HG02981 (cell line): ENCODE data around the gene RTL1.

Source experiments
- ATAC-seq: cut with Tn5 transposase; IDR thresholded peaks from one replicate; pipeline ENCODE4 v1.9.1; 2021; ENCODE audit warnings: mild to moderate bottlenecking, moderate library complexity; ENCODE audit not compliant: unreplicated experiment

RTL1 gene

DNA sequence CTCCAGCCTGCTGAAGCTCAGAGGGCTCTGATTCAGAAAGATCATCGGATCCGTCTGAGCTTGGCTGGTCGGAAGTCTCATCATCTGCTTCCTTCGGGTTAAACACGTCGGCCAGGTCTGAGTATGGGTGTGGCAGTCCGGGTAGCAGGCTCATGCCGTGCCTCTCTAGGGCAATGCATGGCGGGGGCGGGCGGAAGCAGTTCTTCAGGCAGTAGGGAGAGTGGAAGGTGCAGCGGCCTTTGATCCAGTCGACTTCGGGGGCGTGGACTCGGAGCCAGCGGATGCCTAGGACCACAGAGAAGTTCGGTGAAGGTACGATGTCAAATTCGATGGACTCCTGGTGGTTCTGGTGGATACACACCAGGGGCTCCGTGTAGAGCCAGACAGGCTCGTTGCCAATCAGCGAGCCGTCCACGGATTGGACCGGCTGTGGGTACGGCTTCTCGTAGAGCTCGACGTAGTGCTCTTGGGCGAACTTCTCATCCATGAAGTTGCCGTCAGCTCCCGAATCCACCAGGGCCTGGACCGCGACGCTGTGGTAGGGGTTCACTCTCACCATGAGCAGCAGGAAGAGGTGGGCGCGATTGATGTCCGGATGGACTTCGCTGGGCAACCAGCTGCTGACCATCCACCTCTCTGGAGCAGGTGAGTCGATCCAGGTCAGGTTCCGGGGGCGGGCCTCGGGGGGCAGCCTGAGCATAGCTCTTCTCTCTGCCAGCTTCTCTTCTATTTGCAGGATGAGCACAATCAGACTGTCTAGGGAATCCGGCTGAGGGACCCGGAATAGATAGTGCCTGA, 20.3 kb downstream of the RTL1 start:
- ATAC-seq, result no peak

DNA sequence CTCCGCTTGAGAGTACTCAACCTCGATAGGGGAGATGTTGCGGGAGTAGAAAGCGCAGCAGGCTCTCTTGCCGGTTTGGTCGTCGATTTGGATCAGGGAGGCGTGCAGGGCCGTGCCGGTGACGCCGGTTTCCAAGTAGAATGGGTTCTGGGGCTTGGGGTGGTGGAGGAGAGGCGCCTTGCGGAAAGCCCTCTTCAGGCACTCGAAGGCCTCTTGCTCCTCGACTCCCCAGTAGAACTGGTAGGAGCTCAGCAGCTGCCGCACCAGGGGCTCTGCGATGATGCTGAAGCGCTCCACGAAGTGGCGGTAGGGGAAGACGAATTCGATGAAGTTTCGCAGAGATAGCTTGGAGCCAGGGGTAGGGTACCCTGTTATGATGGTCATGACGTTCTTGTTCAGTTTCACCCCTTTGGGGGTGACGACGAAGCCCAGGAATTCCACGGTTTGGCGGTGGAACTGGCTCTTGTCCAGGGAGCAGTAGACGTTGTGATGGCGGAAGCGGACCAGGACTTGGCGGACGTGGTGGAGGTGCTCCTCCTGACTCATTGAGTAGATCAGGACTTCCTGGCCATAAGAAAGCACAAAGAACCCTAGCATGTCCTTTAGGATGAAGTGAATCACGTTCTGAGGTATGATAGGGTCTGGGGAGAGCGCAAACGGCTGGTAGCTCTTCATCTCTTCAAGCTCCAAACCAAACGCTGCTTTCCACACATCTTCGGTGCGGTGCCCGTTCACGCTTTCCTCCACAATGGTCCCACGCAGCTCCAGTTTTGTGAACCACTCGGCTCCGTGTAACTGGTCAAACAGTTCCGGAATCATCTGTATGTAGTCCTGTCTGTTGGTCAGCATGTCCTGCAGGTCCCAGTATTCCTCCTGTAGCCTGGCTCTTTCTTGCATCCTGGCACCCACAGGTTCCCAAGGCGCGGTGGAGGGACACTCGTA, 21.2 kb downstream of the RTL1 start:
- no peak for ATAC-seq

DNA sequence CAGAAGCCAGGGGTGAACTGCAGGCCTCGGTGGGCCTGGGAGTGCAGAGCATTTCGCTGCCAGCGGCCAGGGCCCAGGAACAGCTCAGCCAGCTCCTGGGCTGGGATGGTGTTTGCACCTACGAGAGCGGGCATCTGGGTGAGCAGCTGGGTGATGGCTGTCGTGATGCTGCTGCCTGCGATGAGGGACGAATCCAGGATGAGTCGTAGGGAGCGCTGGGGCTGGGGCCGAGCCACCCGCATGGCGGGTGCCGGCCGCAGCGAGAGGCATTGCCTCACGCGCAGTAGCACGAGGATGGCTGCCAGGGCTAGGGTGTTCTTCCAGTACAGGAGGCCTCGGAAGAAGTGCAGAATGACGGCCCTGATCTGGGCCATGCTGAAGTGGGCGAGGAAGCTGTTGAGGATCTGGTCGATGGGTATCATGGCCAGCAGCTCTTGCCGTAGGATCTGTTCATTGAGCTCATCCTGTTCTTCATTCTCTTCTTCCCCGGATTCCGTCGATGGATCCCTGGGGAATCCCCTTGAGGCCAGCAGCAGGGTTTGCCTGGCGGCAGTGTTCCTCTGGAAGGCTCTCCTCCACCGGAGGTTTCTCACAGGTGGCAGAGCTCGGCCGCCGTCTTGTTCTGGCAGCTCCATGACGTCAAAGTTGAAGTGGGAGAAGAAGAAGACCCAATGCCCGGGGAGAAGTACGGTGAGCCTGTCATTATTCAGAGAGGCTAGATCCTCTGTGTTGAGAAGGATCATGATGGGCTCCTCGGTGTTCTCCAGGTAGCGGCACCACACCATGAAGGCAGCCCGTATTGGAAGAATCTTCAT, 22.1 kb downstream of the RTL1 start:
- ATAC-seq, result no peak

DNA sequence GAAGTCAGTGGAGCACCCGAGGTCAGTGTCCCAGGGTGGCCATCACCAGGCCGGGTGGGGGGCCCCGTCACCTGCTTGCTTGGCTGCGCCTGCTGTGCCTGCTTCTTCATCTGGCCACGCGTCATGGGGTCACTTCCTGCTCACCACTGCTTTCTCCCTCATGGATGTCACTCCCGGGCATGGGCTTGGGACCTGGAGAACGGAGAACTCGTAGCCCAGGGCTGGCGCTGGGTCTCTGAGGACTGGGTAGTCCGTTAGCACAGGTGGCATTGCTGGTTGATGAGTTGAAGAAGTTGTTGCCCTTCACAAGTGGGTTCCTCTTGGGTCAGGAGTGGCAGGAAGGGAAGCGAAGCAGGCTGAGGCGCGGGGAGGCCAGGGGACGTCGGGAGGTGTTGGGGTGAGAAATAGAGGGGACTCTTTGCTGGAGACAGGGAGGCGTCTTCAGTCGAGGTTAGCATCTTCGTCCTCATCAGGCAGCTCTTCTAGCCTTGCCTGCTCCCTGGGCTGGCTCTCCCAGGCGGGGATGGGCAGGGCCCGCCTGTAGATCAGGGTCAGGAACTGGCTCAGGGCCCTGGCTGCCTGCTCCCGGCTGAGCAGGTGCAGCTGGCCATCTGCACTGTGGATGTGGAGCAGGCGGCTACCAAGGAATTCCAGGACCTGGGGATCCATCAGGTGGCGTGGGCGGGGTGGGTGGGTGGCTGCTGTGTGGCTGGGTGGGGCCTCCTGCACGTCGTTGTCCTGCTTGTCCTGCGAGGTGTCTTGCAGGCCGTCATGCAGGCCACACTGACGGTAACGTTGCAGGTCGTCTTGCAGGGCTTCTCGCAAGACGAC, 23.0 kb downstream of the RTL1 start:
- ATAC-seq, result no peak

DNA sequence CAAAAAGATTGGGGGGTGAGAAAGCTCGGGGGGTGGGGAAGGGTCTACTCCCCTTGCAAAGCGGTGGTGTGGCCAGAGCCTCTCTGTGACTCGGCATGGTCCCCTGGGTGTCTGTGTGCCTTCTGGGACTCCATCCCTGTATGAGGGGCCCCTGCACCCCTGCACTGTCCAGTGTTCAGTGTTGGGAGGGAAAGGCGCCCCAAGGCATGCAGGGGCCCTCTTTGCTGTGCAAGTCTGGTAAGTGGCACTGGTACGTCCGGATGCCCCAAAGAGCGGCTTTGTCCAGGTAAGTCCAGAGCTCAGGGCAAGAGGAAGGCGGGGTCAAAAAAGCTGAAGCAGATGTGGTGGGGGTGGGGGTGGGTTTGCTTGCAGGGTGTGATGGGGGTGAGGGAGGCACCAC, 23.7 kb downstream of the RTL1 start:
- no peak for ATAC-seq

DNA sequence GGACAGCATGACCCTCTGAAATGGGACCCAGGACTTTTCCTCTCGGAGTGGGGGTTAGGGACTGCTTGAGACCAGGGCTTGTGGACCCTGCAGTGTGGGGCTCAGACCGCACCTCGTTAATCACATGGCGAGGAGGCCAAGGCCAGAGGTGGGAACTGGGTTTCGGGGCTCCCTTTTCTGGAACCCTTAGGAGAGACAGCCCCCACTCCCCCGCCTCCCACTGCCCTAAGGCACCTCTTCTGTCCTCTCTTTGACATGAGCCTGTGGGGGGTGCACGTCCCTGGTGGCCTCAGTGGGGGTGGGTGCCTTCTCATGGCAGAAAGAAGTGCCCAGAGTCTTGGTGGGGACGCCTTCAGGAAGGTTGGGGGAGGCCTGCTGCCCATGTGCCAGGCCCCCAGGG, 24.3 kb downstream of the RTL1 start:
- ATAC-seq, result no peak

DNA sequence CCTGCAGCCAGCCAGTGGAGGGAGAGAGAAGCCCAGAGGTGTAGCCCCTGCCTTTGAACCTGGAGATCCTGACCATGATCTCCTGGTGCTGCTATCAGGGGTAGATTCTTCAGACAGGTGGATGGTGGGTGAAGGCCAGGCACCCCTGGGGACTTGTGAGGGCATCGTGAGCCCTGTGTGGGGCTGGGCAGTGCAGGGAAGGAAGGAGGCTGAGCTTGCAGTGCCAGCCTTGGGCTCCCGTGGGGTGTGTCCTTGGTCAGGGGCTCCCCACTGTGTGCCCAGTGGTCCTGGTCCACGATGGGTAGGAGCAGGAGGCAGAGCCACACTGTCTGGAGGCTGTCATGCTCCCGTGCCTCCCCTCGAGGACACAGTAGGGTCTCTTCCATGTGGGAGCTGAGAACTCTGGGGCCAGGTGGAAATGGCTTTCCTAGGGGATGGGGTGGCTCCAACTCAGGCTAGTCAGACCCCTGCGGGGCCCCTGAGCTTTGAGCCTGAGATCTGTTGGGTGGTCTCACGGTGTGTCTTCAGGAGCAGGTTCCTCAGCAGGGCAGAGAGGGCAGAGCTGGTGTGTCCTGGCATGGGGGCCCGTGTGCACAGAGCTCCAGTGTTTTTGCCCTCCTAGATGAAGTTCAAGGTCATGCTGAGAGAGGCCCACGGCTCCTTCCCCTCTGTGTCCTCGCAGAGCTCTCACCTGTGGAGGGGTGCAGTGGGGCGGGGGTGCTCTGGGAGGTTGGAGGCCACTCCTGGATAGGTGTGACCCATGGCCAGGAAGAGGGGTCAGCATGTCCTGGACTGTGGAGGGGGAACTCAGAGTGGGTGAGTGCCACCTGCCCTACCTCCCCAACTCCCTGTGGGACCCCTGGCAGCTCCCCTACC, 25.0 kb downstream of the RTL1 start:
- ATAC-seq, result no peak

DNA sequence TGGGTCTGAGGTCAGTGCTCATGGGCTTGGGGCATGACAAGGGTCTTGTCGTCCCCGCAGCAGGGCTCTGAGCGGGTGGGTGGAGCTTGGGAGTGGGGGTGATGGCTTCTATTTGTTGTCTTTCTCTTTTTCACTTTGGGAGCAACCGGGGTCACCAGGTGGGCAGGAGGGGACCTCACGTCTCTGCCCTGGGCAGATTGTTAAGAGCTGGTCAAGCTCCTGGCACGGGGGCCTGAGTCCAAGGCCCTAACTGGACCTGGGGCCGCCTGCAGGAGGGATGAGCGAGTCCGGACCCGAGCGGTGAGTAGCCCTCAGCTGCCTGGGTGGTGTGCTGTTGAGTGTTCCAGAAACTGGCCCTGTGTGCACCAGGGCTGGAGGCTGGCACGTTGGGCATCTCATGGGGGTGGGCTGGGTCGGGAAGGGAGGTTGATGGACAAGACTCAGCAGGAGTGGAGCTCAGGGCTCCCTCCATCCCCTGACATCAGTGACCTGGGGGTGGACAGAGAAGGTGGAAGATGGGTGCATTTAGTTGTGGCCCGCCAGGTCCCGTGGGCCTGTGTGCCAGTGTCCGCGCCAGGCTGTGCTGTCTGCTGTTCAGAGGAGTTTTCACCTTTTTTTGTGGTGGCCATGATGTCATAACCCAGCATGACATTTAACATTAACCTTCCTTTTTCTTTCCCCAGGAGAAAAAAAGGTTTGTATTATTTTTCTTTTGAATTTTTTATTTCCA, 27.5 kb downstream of the RTL1 start:
- ATAC-seq, result no peak

DNA sequence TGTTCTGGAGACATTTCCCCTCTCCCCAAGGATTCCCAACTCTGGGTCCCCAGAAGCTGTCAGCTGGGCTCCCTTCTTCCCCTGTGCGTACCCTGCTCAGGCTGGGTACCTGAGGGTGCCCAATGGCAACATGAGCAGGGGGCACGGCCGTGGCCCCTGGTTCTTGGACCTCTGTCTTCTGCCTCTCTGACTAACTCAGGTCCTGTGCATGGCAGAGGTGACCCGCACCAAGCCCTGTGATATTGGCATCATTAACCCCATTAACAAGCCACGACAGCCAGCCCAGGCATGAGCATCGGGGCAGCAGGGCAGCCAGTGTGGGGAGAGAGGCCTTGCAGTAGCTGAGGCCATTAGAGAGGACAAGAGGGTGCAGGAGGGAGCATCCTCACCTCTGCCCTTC, 28.4 kb downstream of the RTL1 start:
- ATAC-seq, result no peak

DNA sequence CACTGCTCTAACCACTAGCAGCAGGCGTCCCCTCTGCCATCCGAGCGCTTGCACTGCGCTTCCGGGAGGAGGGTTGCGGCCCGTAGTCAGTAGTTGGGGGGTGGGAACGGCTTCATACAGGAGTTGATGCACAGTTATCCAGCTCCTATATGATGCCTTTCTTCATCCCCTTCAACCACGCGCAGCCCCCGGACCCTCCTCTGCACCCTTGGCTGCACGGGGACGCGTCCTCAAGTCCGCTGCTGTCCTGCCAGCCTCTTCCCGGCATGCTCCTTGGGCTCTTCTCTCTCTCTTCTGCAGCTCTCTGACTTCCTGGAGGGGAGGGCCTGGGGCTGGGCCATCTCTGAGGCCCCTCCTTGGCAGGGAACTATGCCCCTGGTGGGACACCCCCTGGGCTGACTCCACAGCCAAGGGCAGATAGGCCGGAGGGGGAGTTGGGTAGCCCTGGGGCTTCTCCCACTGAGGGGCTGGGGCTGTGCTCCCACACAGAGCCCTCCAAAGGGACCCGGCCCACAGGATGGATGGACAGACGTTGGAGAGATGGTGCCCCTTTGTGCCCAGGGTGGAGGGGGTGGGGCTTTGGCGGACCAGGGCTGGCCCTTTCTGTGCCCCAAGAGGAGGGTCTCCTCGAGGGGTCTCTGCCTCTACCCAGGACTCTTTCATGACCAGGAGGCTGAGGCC, 29.0 kb downstream of the RTL1 start:
- ATAC-seq, result no peak

DNA sequence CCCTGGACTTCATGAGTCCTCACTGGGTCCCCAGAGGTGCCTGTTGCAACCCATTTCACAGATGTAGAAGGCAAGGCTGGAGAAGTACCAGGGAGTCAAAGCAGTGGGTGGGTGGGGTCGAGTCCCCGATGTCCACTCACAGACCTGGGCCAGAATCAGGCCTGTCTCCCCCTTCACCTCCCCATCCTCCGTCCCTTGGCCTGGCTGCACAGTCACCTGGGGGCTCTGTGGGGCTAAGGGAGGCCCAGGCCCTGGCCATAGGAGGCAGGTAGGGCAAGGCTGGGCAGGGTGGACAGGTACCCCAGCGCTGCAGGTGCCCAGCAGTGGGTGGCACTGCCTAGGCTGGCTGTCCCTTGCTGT, 29.5 kb downstream of the RTL1 start:
- no peak for ATAC-seq

DNA sequence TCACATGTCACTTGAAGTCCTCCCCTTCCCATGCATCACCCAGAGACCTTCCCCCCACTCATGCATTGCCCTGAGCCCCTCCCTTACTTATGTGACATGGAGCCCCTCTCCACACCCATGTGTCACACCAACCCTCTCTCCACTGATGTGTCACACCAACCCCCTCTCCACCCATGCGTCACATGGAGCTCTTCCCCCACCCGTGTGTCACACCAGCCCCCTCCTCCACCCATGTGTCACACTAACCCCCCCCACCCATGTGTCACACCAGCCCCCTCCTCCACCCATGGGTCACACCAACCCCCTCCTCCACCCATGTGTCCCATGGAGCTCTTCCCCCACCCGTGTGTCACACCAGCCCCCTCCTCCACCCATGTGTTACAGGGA, 30.4 kb downstream of the RTL1 start:
- no peak for ATAC-seq

DNA sequence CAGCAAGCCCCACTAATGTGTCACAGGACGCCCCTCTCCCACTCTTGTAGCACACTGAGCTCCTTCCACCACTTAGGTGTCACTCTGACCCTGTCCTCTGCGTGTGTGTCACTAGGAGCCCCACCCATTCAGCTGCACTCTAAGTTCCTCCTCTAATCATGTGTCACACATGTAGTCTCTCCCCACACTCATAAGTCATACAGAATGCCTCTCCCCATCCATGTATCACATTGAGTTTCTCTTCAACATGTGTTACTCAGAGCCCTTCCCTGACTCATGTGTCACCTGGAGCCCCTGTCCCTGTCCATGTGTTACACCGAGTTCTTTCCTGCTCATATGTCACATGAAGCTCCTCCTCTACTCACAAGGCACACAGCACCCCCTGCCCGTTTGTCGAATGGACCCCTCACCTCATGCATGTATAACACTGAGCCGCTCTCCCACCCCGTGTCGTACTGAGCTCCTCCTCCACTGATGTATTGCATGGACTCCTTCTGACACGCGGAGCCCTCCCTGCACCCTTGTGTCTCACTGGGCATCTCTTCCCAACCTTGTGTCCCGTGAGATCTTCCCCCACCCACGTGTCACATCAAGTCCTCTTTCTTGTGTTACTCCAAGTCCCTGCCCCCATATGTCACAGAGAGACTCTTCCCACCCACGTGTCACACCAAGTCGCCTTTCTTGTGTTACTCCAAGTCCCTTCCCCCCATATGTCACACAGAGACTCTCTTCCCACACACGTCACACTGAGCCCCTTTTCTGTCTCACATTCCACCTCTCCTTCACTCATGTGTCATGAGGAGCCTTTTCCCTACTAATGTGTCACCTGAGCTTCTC, 31.0 kb downstream of the RTL1 start:
- no peak for ATAC-seq

DNA sequence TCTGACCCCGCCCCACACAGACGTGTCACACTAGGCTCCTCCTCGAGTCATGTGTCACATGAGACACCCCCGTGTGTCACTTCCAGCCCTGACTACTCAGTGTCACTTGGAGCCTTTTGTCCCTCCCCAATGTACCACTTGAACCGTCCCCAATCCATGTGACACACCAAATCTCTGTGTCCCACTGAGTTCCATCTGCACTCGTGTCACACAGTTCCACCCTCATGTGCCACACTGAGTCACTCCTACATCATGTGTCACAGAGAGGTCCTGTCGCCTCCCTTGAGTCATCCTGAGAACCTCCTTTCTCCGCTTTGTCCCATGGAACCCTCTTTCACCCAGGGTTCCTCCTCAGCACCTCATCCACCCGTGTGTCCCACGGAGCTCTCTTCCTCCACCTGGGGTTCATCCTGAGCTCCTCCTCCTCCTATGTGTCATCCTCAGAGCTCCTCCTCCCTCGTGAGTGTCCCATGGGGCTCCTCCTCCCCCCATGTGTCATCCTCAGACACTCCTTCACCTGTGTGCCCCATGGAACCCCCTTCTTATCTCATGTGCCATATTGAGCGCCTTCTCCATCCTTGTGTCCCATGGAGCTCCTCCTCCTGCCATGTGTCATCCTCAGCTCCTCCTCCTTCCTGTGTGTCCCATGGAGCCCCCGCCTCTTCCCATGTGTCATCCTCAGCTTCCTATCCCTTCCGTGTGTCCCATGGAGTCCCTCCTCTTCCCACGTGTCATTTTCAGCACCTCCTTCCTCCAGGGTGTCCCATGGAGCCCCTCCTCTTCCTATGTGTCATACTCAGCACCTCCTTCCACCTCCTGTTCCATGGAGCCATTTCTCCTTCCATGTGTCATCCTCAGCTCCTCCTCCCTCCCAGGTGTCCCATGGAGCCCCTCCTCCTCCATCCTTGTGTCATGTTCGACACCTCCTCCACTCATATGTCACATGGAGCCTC, 32.0 kb downstream of the RTL1 start:
- ATAC-seq, result no peak

DNA sequence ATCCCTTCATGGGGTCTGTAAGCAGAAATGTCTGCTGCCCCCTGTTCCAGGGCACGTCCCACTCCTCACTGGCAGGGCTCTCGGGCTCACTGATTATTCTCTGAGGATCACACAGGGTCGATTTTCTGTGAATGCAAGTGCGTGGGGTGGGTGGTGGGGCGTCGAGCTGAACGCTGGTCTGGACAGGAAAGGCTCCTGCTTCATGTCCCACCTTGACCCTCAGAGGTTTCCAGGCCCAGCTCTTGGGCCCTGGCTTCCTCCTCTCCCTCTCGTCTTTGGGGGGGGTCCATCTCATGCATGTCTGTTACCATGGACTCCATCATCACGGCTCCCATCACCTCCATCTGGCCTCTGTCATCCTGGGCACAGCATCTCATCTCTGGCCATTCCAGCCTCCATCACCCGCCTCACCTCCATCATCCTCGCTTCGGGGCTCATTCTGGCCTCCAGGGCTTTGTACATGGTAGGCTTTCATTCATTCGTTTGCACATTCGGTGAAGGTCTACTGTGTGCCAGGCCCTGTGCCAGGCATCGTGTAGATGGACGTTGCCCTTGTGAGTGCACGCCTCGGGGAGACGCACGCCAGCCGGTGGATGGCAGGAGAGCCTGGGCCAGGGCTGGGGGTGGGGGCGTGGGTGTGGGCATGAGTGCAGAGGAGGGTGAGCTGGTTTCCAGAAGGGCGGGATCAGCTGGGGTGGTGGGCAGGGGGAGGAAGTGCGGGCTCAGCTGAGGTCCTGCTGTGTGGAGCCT, 34.7 kb downstream of the RTL1 start:
- no peak for ATAC-seq
